Stimulated activated CD8-positive, alpha-beta memory T cell treated with anti-CD3 and anti-CD28 coated beads, Interleukin-15, amount 100 ng/mL, for 4 hours (primary cell): ENCODE results near the gene SEMA6A.

Experiments
- DNase-seq, 2 donors: peaks; one replicate each; pipeline ENCODE4 v3.0.0-alpha.2; 2020; ENCODE audit warnings: low read depth in 2 of 2

Gene SEMA6A, protein sequence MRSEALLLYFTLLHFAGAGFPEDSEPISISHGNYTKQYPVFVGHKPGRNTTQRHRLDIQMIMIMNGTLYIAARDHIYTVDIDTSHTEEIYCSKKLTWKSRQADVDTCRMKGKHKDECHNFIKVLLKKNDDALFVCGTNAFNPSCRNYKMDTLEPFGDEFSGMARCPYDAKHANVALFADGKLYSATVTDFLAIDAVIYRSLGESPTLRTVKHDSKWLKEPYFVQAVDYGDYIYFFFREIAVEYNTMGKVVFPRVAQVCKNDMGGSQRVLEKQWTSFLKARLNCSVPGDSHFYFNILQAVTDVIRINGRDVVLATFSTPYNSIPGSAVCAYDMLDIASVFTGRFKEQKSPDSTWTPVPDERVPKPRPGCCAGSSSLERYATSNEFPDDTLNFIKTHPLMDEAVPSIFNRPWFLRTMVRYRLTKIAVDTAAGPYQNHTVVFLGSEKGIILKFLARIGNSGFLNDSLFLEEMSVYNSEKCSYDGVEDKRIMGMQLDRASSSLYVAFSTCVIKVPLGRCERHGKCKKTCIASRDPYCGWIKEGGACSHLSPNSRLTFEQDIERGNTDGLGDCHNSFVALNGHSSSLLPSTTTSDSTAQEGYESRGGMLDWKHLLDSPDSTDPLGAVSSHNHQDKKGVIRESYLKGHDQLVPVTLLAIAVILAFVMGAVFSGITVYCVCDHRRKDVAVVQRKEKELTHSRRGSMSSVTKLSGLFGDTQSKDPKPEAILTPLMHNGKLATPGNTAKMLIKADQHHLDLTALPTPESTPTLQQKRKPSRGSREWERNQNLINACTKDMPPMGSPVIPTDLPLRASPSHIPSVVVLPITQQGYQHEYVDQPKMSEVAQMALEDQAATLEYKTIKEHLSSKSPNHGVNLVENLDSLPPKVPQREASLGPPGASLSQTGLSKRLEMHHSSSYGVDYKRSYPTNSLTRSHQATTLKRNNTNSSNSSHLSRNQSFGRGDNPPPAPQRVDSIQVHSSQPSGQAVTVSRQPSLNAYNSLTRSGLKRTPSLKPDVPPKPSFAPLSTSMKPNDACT

DNA sequence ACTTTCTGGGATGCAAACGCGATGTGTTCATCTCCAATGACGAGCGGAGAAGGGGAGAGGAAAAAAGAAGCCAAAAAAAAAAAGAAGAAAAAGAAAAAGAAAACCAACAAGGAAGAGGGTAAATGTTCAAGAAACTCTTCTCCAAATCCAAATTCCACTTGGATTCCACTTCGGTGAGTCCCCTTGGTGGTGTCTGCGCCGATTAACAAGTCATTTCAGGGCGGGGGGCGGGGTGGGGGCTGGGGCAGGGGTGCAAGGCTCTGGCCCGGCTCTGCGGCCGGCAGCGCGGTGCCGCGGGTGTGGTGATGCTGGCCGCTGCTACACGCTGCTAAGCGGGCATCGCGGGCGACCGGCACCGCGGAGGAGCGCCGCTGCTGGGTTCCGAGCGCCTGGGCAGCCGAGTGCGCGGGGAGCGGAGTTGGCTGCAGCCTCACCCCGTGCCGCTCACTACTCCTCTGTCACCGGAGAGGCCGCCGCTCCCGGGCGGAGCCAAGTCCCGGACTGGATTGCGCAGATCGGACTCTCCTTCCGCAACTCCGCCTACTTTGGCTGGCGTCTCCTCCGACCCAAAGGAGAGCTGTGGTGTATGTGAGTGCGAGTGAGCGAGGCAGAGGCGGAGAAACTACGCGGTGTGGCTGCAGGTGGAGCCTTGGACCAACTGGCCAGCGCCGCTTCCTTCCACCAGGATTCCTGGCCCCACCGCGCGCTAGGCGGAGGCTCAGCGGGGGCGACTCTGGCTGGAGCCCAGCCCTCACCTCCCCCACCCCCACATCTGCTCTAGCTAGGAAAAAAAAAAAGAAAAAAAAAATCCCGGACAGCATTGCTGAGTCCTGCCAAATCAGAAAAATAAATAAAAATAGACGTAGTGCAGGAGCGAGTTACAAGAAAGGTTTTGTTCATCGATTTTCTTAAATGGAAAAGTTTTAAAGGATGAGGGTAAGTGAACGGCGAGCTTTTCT, at the start of gene SEMA6A:
SEMA6A (minus strand) TSS at position 457 of the 959 bp plus-strand sequence. CDS start 69,879 bp downstream, outside the sequence.
- DNase-seq = no peak

- DNase-seq = no peak
These were observed 47.9 kb upstream of the SEMA6A start for GRCh38 chr5:116622375-116623050.

GRCh38 chr5:116621599-116621998, 47.0 kb upstream of the SEMA6A start:
- no peak for DNase-seq

DNA sequence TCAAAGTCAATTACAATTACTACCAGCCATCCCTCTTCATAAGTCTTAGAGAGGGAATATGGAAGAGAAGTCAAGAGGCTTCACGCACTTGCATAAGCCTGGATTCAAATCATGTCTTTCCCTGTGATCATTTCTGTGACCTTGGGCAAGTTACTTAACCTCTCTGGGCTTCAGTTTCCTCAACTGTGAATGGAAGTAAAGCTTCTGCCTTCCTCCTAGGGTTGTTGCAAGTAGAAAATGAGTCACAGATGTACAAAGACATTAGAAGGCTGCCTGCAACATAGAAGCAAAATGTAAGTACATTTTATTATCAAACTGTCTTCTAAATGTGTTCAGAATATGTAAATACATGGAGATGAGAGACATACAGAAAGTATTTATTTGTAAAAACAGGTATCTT, 42.3 kb upstream of the SEMA6A start:
- DNase-seq = no peak

DNA sequence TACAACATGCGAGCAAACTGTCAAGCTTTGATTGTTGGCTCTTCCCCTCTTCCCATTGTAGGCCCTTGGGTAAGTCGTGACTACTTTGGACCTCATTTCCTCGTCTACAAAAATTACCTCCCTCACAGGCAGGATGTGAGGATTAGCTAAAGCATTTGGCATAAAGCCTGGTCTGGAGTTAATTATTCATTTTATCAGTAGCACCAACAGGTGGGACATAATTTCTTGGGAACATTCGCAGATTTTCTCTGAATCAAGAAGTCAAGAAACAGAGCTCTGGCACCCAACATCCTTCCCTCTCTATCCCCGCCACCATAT, 39.9 kb upstream of the SEMA6A start:
- DNase-seq = no peak

GRCh38 chr5:116613445-116613844, 38.8 kb upstream of the SEMA6A start:
- DNase-seq = no peak

- DNase-seq = no peak
These were observed 37.8 kb upstream of the SEMA6A start for GRCh38 chr5:116612431-116612830.

- DNase-seq = no peak
These were observed 30.9 kb upstream of the SEMA6A start for GRCh38 chr5:116605310-116606070.

DNA sequence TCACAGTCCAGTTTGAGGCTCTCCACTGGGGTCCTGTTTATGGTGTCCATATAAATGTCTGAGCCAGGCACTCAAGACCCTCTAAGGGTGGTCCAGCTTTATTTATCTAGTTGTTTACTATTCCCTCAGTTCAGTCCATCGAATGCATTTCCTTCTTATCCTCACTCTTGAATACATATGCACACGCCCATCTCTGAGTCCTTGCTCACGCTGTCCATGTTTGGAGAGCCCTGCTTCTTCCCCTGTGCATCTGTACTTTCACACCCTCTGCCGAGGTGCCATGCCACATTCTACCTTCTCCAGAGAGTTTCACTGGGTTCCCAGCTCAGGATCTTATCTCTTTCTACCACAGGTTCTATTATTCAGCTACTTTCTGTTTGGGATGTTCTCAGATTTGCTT, 30.2 kb upstream of the SEMA6A start:
- no peak for DNase-seq

DNA sequence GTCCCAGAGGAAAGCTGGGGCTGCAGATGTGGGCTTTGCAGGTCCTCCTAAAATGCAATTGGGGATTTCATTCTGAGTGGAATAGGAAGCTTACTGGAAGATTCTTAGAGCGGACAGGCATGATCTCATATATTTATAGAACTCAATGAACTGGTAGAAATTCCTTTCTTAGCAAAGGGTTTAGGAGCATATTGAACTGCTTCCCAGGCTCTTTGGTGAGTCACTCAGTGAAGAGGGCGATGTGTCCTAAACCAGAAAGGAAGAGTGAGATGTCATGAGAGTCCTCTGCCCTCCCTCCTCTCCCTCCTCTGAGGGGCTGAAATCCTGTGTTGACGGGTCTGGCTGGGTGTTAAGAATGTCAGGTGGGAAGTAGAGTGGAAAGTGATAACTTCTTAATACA, 26.3 kb upstream of the SEMA6A start:
- DNase-seq = no peak

GRCh38 chr5:116598911-116599310, 24.3 kb upstream of the SEMA6A start:
- DNase-seq = no peak

GRCh38 chr5:116595498-116595897, 20.9 kb upstream of the SEMA6A start:
- DNase-seq = no peak

DNA sequence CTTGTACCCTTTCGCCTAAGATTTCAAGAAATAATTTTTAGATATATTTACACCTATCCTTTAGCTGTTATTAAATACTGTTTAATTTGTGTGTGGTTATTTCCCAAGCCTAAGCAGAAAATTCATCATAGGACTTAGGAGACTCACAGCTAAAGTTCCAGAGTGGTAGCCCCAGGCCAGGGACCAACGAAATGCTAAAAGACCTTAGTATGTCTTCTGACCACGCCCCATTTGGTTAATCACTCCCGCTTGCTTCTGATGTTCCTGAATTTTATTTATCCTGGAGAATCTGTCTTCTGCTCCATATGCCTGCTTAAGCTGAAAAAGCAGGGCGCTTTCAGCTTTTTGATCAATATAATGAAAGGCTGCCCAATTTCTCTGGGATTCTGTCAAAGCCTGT, 18.7 kb upstream of the SEMA6A start:
- no peak for DNase-seq

- no peak for DNase-seq
These were observed 10.6 kb upstream of the SEMA6A start for GRCh38 chr5:116585227-116585626.

DNA sequence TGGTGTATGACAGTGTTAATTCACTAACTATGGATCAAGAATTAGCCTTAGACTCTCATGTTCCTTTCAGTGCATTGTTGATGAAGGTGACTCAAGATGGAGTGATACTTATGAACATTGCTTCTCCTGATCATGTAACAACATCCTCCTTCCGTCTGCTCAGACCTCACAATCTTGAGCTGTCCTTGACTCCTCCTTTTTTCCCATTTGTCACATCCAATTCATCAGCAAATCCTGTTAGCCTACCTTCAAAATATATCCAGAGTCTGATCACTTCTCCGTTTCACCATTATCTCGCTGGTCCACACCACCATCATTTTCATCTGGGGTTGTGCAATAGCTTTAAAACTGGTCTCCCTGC, 9.2 kb upstream of the SEMA6A start:
- DNase-seq = no peak

DNA sequence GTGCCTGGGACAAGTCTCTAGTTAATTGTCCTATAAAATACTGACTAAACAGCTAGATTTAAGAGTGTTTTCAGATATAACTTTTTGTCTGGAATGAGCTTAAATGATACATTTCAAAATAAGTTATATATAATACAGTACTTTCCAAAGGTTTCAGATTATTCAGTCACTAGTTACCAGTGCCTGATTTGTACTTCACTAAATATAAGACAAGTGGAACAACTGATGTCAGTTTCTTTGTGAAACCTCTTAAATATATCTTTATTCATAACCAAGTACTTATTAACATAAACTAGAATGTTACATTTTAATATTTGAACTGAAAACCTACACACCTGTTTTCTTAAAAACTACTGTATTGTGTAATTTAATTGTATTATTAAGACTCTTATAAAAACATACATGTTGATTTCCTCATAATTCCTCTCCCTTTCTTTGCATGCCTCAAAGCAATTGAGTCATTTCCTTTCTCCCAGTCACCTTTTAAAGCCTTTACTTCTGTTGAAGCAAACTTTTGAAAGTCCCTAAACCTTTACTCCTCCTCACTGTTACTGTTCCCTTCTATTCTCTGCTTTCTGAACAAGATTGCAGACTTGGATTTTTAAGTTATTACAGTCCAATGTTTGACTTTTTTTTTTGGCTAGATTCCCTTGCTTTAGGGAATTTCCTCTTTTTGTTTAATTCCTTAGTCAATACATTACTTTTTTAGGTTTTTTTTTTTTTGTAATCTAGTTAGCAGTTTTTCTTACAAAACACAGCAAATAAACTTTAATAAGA, 8.7 kb upstream of the SEMA6A start:
- DNase-seq = no peak

GRCh38 chr5:116581910-116582309, 7.3 kb upstream of the SEMA6A start:
- DNase-seq = no peak

- no peak for DNase-seq
These were observed 4.5 kb upstream of the SEMA6A start for GRCh38 chr5:116579144-116579543.

DNA sequence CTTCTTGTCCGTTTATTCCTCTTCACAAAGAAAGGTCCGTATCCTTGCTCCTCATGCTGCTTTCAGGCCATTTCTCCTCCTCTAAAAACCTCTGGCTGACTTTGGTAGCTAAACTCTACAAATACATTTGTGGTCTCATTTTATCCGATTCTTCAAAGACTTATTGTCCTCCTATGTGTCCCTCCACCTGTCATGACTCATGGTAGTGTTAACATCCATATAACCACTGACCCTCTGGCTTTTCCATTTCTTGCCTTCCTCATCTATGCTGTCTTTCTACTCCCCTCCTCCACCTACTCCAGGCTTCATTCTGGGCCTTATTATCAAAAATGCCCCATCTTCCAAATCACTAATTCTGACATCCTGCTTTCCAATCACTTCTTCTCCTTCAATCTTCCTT, 4.1 kb upstream of the SEMA6A start:
- DNase-seq = no peak
